Measurements from ENCODE around the gene RBX1.

Gene RBX1

GRCh38 chr22:40955571-40955970, 4.4 kb downstream of the RBX1 start:
- no peak for TF ChIP-seq CTCF (IDR thresholded peaks at IDR 0.05; ENCODE audit: extremely low read depth, missing control alignments)
- no peak for DNase-seq (ENCODE audit: low spot score)

DNA sequence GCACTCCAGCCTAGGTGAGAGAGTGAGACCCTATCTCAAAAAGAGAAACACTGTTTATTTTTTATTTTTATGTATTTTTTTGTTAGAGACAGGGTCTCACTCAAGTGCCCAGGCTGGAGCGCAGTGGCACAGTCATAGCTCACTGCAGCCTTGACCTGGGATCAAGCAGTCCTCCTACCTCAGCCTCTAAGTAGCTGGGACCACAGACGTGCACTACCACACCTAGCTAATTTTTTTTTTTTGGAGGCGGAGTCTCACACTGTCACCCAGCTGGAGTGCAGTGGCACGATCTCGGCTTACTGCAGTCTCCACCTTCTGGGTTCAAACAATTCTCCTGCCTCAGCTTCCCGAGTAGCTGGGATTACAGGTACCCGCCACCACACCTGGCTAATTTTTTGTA, 6.4 kb downstream of the RBX1 start:
- no peak for TF ChIP-seq CTCF (IDR thresholded peaks at IDR 0.05; ENCODE audit: extremely low read depth, missing control alignments)
- no peak for DNase-seq (ENCODE audit: low spot score)

- no peak for TF ChIP-seq CTCF (IDR thresholded peaks at IDR 0.05; ENCODE audit: extremely low read depth, missing control alignments)
- no peak for DNase-seq (ENCODE audit: low spot score)
Observed at GRCh38 chr22:40958299-40958698, 7.1 kb downstream of the RBX1 start.

DNA sequence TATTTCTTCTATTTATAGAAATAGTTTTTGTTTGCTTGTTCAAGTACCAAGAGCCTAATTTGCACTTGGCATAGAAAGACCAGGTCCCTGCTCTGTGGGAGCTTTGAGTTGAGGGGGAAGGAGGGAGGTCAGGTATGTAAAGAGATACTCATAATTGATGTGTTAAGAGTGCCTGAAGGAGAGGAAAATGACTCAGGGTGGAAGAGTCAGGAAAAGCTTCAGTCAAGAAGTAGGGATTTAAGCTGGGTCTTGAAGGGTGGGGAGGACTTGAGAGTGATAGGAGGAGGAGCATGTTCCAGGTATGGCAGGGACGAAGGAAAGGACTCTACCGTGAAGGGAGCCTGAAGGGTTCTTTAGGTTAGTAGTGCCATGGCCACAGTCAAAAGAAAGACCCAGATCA, 9.0 kb downstream of the RBX1 start:
- no peak for DNase-seq (ENCODE audit: low spot score)
- no peak for TF ChIP-seq CTCF (IDR thresholded peaks at IDR 0.05; ENCODE audit: extremely low read depth, missing control alignments)

- no peak for DNase-seq (ENCODE audit: low spot score)
- no peak for TF ChIP-seq CTCF (IDR thresholded peaks at IDR 0.05; ENCODE audit: extremely low read depth, missing control alignments)
Observed at GRCh38 chr22:40965936-40966725, 15.0 kb downstream of the RBX1 start.

- DNase-seq (ENCODE audit: low spot score), result no peak
Observed at GRCh38 chr22:40966726-40967085, 15.5 kb downstream of the RBX1 start.

More at GRCh38 chr22:40966726-40967085, 15.5 kb downstream of the RBX1 start:
- no peak for TF ChIP-seq CTCF (IDR thresholded peaks at IDR 0.05; ENCODE audit: extremely low read depth, missing control alignments)

All from GM20000 (cell line).